ENCODE results near the gene RPL29.

The RPL29 gene

GRCh38 chr3:51963951-51964451 lies 31.7 kb downstream of the RPL29 start:
- no peak for DNase-seq (ENCODE audit: low spot score)

DNA sequence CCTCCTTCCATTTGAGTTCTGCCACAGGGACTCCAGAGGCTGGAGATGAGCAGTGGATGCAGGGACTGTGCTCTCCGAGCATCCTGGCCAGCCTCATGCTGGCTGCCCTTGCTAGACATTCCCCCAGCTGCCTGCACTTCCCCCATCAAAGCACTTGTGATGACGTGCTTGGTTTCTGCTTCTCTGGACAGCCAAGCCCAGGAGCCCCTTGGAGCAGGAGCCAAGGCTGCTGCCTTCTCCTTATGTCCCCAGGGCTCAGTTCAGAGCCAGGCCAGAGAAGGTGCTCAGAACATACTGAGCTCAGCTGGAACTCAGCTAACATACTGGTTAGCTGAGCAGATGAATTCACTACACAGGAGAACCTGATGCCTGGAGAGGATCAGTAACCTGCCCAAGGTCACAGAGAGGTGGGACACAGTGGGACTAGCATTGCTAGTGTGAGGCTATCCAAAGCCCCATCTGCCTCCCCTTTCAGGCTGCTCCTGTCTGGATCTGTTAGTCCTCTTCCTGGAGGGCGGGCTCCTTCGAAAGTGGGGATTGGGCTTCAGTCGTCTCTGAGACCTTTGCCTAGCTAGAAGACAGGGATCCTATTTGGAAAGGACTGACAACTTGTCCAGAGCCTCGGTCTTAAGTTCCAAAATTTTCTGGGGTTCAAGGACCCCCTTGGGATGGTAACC lies 32.7 kb downstream of the RPL29 start:
- no peak for DNase-seq (ENCODE audit: low spot score)

GRCh38 chr3:51961602-51962569 lies 33.8 kb downstream of the RPL29 start:
- no peak for DNase-seq (ENCODE audit: low spot score)

DNA sequence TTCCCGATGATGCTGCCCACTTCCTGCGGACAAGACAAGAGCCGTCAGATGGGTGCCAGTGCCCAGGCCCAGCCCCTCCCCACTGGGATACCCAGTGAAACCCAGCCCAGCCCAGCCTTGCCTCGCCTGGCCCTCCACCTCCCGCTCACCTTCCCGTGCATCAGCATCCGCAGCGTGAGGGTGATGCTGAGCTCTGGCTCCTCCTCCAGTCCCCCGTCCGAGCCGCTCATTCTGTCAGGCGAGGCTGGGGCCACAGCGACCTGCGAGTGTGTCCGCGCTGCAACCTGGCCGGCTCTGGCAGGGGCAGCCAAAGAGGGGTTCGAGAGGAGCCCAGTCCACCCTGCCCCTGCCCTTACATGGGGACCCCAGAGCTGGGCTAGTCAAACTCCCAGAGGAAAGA lies 34.7 kb downstream of the RPL29 start:
- DNase-seq (ENCODE audit: low spot score) = no peak

DNA sequence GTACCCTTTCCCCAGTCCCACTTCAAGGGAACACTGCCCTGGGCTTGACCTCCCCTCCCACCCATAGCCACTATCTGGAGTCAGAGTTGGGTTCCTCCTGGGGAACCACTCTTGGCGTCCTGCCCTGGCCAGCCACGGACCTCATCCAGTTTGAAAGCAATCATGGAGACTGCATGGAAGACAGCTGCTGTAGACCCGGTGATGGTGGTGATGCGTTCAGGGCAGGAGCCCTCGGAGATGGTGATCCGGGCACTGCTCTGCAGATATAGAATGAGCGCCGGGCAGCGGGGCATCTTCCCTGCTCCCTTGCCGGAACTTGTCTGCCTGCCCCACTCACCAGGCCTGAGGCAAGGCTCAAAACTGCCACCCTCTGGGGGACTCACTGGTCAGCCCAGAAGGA lies 35.3 kb downstream of the RPL29 start:
- DNase-seq (ENCODE audit: low spot score) = no peak

- no peak for DNase-seq (ENCODE audit: low spot score)
Observed at GRCh38 chr3:51959651-51960050, 36.0 kb downstream of the RPL29 start.

- DNase-seq (ENCODE audit: low spot score) = no peak
Observed at GRCh38 chr3:51958603-51959521, 36.8 kb downstream of the RPL29 start.

- no peak for DNase-seq (ENCODE audit: low spot score)
Observed at GRCh38 chr3:51957520-51958205, 38.0 kb downstream of the RPL29 start.

GRCh38 chr3:51955893-51956770 lies 39.6 kb downstream of the RPL29 start:
- DNase-seq (ENCODE audit: low spot score) = no peak

DNA sequence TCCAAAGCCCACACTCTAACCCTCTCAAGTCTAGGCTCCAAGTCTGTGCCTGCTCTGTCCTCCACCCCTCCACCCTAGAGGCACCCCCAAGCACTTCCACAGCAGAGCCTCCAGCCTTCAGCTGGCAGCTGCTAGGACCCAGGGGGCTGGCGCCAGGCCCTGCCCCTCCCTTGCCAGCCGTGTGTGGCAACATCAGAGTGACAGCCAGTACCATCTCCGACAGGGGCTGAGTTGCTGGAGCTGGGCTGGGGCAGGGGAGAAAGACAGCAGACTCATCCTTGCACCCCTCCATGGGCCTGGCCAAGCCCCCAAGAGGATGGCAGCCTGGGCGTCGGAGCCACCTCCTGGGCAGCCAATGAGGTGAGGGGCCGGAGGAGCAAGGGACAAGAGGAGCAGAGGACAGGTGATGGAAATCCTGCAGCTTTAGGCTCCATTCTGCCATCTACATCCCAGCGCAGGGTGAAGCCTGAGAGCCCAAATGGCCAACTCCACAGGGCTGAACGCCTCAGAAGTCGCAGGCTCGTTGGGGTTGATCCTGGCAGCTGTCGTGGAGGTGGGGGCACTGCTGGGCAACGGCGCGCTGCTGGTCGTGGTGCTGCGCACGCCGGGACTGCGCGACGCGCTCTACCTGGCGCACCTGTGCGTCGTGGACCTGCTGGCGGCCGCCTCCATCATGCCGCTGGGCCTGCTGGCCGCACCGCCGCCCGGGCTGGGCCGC lies 40.4 kb downstream of the RPL29 start, which contains the start of gene GPR62:
GPR62 (plus strand) TSS at position 207 of the 718 bp plus-strand sequence; CDS start at position 479, 272 bp downstream.
- DNase-seq (ENCODE audit: low spot score) = no peak

- DNase-seq (ENCODE audit: low spot score) = no peak
Observed at GRCh38 chr3:51954713-51955112, 41.0 kb downstream of the RPL29 start.

DNA sequence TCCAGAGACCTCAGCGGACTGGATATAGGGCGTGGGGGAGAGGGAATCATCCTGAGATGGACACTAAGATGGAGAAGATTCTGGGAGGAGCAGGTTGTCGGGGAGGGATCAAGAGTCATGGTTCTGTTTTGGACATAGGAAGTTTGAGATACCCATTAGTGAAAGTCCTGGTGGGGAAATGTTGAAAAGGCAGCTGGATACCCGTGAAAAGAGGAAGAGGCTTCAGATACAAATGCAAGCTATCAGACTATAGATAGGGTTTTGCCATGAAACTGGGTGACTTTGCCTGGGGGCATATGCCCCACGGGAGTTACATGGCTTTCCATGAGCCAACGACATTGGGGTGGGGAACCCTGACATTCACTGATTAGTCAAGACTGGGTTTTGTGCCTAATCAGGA lies 41.6 kb downstream of the RPL29 start:
- DNase-seq (ENCODE audit: low spot score) = no peak

GRCh38 chr3:51953445-51953844 lies 42.2 kb downstream of the RPL29 start:
- DNase-seq (ENCODE audit: low spot score) = no peak

GRCh38 chr3:51950899-51951298 lies 44.8 kb downstream of the RPL29 start:
- no peak for DNase-seq (ENCODE audit: low spot score)

DNA sequence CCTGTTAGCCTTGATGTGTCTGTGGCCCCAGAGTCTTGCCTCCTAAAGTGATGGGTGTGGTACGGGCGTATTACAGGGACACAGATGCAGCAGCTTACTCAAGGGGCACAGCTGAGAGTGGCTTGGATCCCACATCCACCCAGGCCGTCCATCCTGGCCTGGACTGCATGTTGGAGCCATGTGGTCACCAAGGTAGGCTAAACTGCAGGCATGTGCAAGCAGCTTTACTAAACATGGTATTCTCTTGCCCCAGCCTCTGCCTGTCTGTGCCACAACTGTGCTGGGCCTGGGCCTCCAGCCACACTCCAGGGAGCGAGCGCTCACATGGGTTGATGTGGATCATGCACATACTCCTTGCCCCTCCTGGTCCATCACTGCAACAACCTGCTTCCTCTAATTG lies 46.6 kb downstream of the RPL29 start:
- no peak for DNase-seq (ENCODE audit: low spot score)

GRCh38 chr3:51948016-51948580 lies 47.6 kb downstream of the RPL29 start:
- DNase-seq (ENCODE audit: low spot score) = no peak

- DNase-seq (ENCODE audit: low spot score) = no peak
Observed at GRCh38 chr3:51947215-51947900, 48.3 kb downstream of the RPL29 start.

GRCh38 chr3:51946796-51947195 lies 48.9 kb downstream of the RPL29 start:
- no peak for DNase-seq (ENCODE audit: low spot score)
